ENCODE results near the gene DIPK2A.

- TF ChIP-seq, protein P1, sequence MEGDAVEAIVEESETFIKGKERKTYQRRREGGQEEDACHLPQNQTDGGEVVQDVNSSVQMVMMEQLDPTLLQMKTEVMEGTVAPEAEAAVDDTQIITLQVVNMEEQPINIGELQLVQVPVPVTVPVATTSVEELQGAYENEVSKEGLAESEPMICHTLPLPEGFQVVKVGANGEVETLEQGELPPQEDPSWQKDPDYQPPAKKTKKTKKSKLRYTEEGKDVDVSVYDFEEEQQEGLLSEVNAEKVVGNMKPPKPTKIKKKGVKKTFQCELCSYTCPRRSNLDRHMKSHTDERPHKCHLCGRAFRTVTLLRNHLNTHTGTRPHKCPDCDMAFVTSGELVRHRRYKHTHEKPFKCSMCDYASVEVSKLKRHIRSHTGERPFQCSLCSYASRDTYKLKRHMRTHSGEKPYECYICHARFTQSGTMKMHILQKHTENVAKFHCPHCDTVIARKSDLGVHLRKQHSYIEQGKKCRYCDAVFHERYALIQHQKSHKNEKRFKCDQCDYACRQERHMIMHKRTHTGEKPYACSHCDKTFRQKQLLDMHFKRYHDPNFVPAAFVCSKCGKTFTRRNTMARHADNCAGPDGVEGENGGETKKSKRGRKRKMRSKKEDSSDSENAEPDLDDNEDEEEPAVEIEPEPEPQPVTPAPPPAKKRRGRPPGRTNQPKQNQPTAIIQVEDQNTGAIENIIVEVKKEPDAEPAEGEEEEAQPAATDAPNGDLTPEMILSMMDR (IDR thresholded peaks at IDR 0.05), result no peak
- no peak for TF ChIP-seq POLR2A (IDR thresholded peaks at IDR 0.05)
These were observed 8.2 kb downstream of the DIPK2A start for GRCh38 chr3:143979813-143980212.

Measured in body of pancreas (tissue), 4 donors.